ENCODE results near the gene PLPP7. TPM values are rescaled to one million over a fixed set of nuclear protein-coding genes. Genes with fewer than 3 reads are reported as not detected.
"Not testable (repeated sequence)": the region's sequence is repeated elsewhere in the genome, so short reads cannot be mapped to it uniquely, and the experiment has no call there.

Gene PLPP7
- total RNA-seq, 1 experiment from 2014 or later: 1.8 TPM

GRCh38 chr9:131337131-131337848 lies 47.8 kb downstream of the PLPP7 start:
- H3K27ac ChIP-seq: no peak overlapping the region
- H3K9me3 ChIP-seq (replicated peaks): peaks cover 5% of the 10 kb centered on the region
- no peaks in the 10 kb centered on the region for H3K27me3 ChIP-seq
- H3K4me3 ChIP-seq: no peak overlapping the region
- H3K36me3 ChIP-seq: no peaks in the 10 kb centered on the region
- no peaks in the 10 kb centered on the region for H3K4me1 ChIP-seq
- no peak for DNase-seq

- not testable (repeated sequence) for H3K27me3 ChIP-seq; H3K36me3 ChIP-seq; H3K4me3 ChIP-seq; H3K9me3 ChIP-seq (replicated peaks); H3K27ac ChIP-seq; DNase-seq; H3K4me1 ChIP-seq
Observed at GRCh38 chr9:131339212-131339611, 49.7 kb downstream of the PLPP7 start.

GRCh38 chr9:131344931-131345535 lies 55.5 kb downstream of the PLPP7 start:
- H3K4me3 ChIP-seq; H3K4me1 ChIP-seq; H3K27ac ChIP-seq; H3K36me3 ChIP-seq; DNase-seq; H3K9me3 ChIP-seq (replicated peaks); H3K27me3 ChIP-seq: not testable (repeated sequence)

- no peak overlapping the region for H3K27ac ChIP-seq
- no peaks in the 10 kb centered on the region for H3K9me3 ChIP-seq (replicated peaks)
- peaks cover 8% of the 10 kb centered on the region for H3K4me1 ChIP-seq
- no peaks in the 10 kb centered on the region for H3K27me3 ChIP-seq
- DNase-seq: peak; percentile 50 to 68
- H3K36me3 ChIP-seq: no peaks in the 10 kb centered on the region
- no peak overlapping the region for H3K4me3 ChIP-seq
Observed at GRCh38 chr9:131346559-131346958, 57.0 kb downstream of the PLPP7 start.

GRCh38 chr9:131347376-131348020 lies 58.0 kb downstream of the PLPP7 start:
- Histone ChIP-seq H3K36me3 (no peaks in the 10 kb centered on the region), H3K27me3 (no peaks in the 10 kb centered on the region), H3K9me3 (replicated peaks) (no peaks in the 10 kb centered on the region), H3K4me1 (peaks cover 8% of the 10 kb centered on the region), H3K27ac (no peak overlapping the region), H3K4me3 (no peak overlapping the region)
- DNase-seq: no peak

- Histone ChIP-seq H3K27ac (no peak overlapping the region), H3K9me3 (replicated peaks) (no peaks in the 10 kb centered on the region), H3K4me1 (peaks cover 8% of the 10 kb centered on the region), H3K36me3 (no peaks in the 10 kb centered on the region), H3K27me3 (no peaks in the 10 kb centered on the region), H3K4me3 (no peak overlapping the region)
- no peak for DNase-seq
Observed at GRCh38 chr9:131348631-131349521, 59.4 kb downstream of the PLPP7 start.

- Histone ChIP-seq H3K4me3 (peak overlapping the region; percentile 47), H3K4me1 (peaks cover 8% of the 10 kb centered on the region), H3K27ac (no peak overlapping the region), H3K36me3 (no peaks in the 10 kb centered on the region), H3K27me3 (no peaks in the 10 kb centered on the region), H3K9me3 (replicated peaks) (no peaks in the 10 kb centered on the region)
- DNase-seq: no peak
Observed at GRCh38 chr9:131349522-131349880, 60.0 kb downstream of the PLPP7 start.

- Histone ChIP-seq H3K4me3 (peak overlapping the region; percentile 47), H3K27ac (peak overlapping the region; percentile 15; the same call in 1 of the 2 replicates), H3K27me3 (no peaks in the 10 kb centered on the region), H3K9me3 (replicated peaks) (no peaks in the 10 kb centered on the region), H3K36me3 (no peaks in the 10 kb centered on the region), H3K4me1 (peaks cover 8% of the 10 kb centered on the region)
- DNase-seq: peak; percentile 95
Observed at GRCh38 chr9:131349881-131350563, 60.5 kb downstream of the PLPP7 start.

- H3K4me3 ChIP-seq; H3K9me3 ChIP-seq (replicated peaks); H3K27ac ChIP-seq; H3K27me3 ChIP-seq; DNase-seq; H3K36me3 ChIP-seq: not testable (repeated sequence)
- H3K4me1 ChIP-seq: peaks cover 13% of the 10 kb centered on the region; the same call in 1 of the 2 replicates
Observed at GRCh38 chr9:131356479-131356878, 67.0 kb downstream of the PLPP7 start.

- Histone ChIP-seq H3K4me1 (peaks cover 14% of the 10 kb centered on the region; the same call in 1 of the 2 replicates), H3K4me3 (no peak overlapping the region), H3K27me3 (no peaks in the 10 kb centered on the region), H3K9me3 (replicated peaks) (no peaks in the 10 kb centered on the region), H3K36me3 (no peaks in the 10 kb centered on the region), H3K27ac (no peak overlapping the region)
- no peak for DNase-seq
Observed at GRCh38 chr9:131358556-131358955, 69.0 kb downstream of the PLPP7 start.

Other genes with a start within 250 kb of the PLPP7 start
- 0.53 and 1.0 TPM in 2 replicates for gene AIF1L, start 193.2 kb upstream of the PLPP7 start, total RNA-seq (2014; rRNA removed; shearing (Covaris generic))
- gene NUP214, start 164.1 kb upstream of the PLPP7 start, total RNA-seq (2014; rRNA removed; shearing (Covaris generic)): 33.2 and 36.1 TPM in 2 replicates
- gene FAM78A, start 13.2 kb upstream of the PLPP7 start, total RNA-seq (2014; rRNA removed; shearing (Covaris generic)): 2.2 and 2.4 TPM in 2 replicates
- gene PRRC2B, start 104.4 kb downstream of the PLPP7 start, total RNA-seq (2014; rRNA removed; shearing (Covaris generic)): 173 and 185 TPM in 2 replicates
- 23.0 and 25.6 TPM in 2 replicates for gene POMT1, start 213.2 kb downstream of the PLPP7 start, total RNA-seq (2014; rRNA removed; shearing (Covaris generic))
- gene UCK1, start 241.5 kb downstream of the PLPP7 start, total RNA-seq (2014; rRNA removed; shearing (Covaris generic)): 49.2 and 54.3 TPM in 2 replicates

Measured in SJCRH30 (cell line).